H1 (cell line): ENCODE measurements around the gene OGDHL. TPM values are rescaled to one million over a fixed set of nuclear protein-coding genes. Genes with fewer than 3 reads are reported as not detected.

Experiments used
- CTCF ChIA-PET: fragments of 300-600 bp; sonication (Branson Sonifier 250); formaldehyde crosslinking; loops from one replicate; lab custom pipeline; 2021; ENCODE audit not compliant: partially characterized antibody; lab: Charles Lee
- POLR2A ChIA-PET: fragments of 300-600 bp; sonication (Branson Sonifier 250); formaldehyde crosslinking; loops from one replicate; lab custom pipeline; 2021; ENCODE audit warnings: inconsistent platforms; ENCODE audit not compliant: partially characterized antibody; lab: Charles Lee
- DNase-seq, 2 experiments: peaks; one replicate each; pipeline versions ENCODE4 v3.0.0 to v3.0.0-alpha.2; 2010 to 2022; ENCODE audit warnings: low spot score in 2 of 2, low read depth in 1 of 2, mixed read lengths in 1 of 2
- FAIRE-seq: peaks from 2 replicates; lab custom pipeline; 2011; peaks lifted over from hg19 to GRCh38; lab: Jason Lieb, UNC
- H2AFZ ChIP-seq: 2 replicates; pipeline ENCODE4 v1.8.1; 2012; ENCODE audit warnings: low read length, inconsistent platforms
- H2AK5ac ChIP-seq: 2 replicates; pipeline ENCODE4 v1.6.1; 2013; ENCODE audit warnings: low read depth, low read length
- H2BK120ac ChIP-seq: replicated peaks from 2 replicates; pipeline ENCODE3; 2013; ENCODE audit warnings: low read depth, low read length, inconsistent platforms
- H2BK12ac ChIP-seq: 2 replicates; pipeline ENCODE4 v1.6.1; 2013; ENCODE audit warnings: low read depth, low read length
- H2BK15ac ChIP-seq: 2 replicates; pipeline ENCODE4 v1.6.1; 2013; ENCODE audit warnings: low read length
- H2BK20ac ChIP-seq: 2 replicates; pipeline ENCODE4 v1.6.1; 2013; ENCODE audit warnings: low read length
- H2BK5ac ChIP-seq: 2 replicates; pipeline ENCODE4 v1.6.1; 2013; ENCODE audit warnings: low read depth, low read length
- H3K14ac ChIP-seq: 2 replicates; pipeline ENCODE4 v1.6.1; 2013; ENCODE audit warnings: inconsistent platforms; ENCODE audit not compliant: insufficient read length
- H3K18ac ChIP-seq: 2 replicates; pipeline ENCODE4 v1.6.1; 2013; ENCODE audit warnings: low read length; ENCODE audit errors: extremely low read depth
- H3K23ac ChIP-seq: 2 replicates; pipeline ENCODE4 v1.6.1; 2013; ENCODE audit warnings: inconsistent platforms; ENCODE audit not compliant: insufficient read length
- H3K23me2 ChIP-seq: 2 replicates; pipeline ENCODE4 v1.6.1; 2013; ENCODE audit warnings: low read depth, low read length
- H3K27ac ChIP-seq: 2 replicates; pipeline ENCODE4 v1.6.1; 2011; ENCODE audit warnings: low read depth, low read length, inconsistent platforms
- H3K27me3 ChIP-seq, 4 experiments: replicated peaks in 1 of 4; 1 replicate in 1 of 4; 2 replicates in 3 of 4; pipeline versions ENCODE4 v1.6.1 to v1.8.1; 2011 to 2013; ENCODE audit warnings: low read length in 3 of 4, mild to moderate bottlenecking in 3 of 4, inconsistent platforms in 2 of 4, mixed read lengths in 2 of 4, moderate library complexity in 1 of 4; ENCODE audit not compliant: control insufficient read depth in 3 of 4, insufficient read depth in 3 of 4; ENCODE audit errors: extremely low read depth in 1 of 4
- H3K36me3 ChIP-seq, 4 experiments: 2 replicates each; pipeline versions ENCODE4 v1.6.1 to v1.8.1; 2011 to 2013; ENCODE audit warnings: mild to moderate bottlenecking in 4 of 4, low read length in 3 of 4, moderate library complexity in 2 of 4, control low read depth in 1 of 4, inconsistent platforms in 1 of 4; ENCODE audit not compliant: insufficient read depth in 4 of 4, control insufficient read depth in 2 of 4
- H3K4ac ChIP-seq: replicated peaks from 2 replicates; pipeline ENCODE3; 2013; ENCODE audit warnings: low read length, low read depth, mixed read lengths, inconsistent platforms; ENCODE audit not compliant: insufficient read length
- H3K4me1 ChIP-seq, 4 experiments: replicated peaks in 1 of 4; 1 replicate in 1 of 4; 2 replicates in 3 of 4; pipeline versions ENCODE4 v1.6.1 to v1.8.1; 2011 to 2013; ENCODE audit warnings: low read length in 3 of 4, inconsistent platforms in 2 of 4, mixed read lengths in 1 of 4; ENCODE audit not compliant: insufficient read depth in 4 of 4, control insufficient read depth in 3 of 4
- H3K4me2 ChIP-seq, 2 experiments: 2 replicates each; pipeline versions ENCODE4 v1.6.1 to v1.8.1; 2011 to 2013; ENCODE audit warnings: low read depth in 2 of 2, low read length in 2 of 2, control low read depth in 1 of 2, inconsistent platforms in 1 of 2, mild to moderate bottlenecking in 1 of 2; ENCODE audit not compliant: insufficient read depth in 1 of 2
- H3K4me3 ChIP-seq, 4 experiments: fragments of 200-600, 300-600 bp in 1 of 4; sonication (generic), shearing (Covaris generic), sonication (Bioruptor Twin) in 1 of 4; 2 replicates each; pipeline versions ENCODE4 v1.5.1 to v1.8.1; 2011 to 2016; ENCODE audit warnings: low read length in 4 of 4, low read depth in 3 of 4, control low read depth in 2 of 4, inconsistent platforms in 2 of 4, mild to moderate bottlenecking in 2 of 4, mixed read lengths in 1 of 4, moderate library complexity in 1 of 4; ENCODE audit not compliant: insufficient read depth in 2 of 4; ENCODE audit errors: extremely low read depth in 1 of 4
- H3K56ac ChIP-seq: replicated peaks from 2 replicates; pipeline ENCODE3; 2013; ENCODE audit warnings: low read depth, mild to moderate bottlenecking, mixed read lengths, low read length, inconsistent platforms; ENCODE audit not compliant: insufficient read length
- H3K79me1 ChIP-seq: 2 replicates; pipeline ENCODE4 v1.6.1; 2013; ENCODE audit warnings: low read depth, low read length, control low read depth
- H3K79me2 ChIP-seq, 2 experiments: 2 replicates each; pipeline versions ENCODE4 v1.6.1 to v1.8.1; 2012 to 2013; ENCODE audit warnings: low read length in 2 of 2, mild to moderate bottlenecking in 2 of 2, inconsistent platforms in 1 of 2; ENCODE audit not compliant: insufficient read depth in 2 of 2, control insufficient read depth in 1 of 2
- H3K9ac ChIP-seq, 4 experiments: replicated peaks in 1 of 4; 1 replicate in 1 of 4; 2 replicates in 3 of 4; pipeline versions ENCODE4 v1.6.1 to v1.8.1; 2011 to 2013; ENCODE audit warnings: low read depth in 3 of 4, low read length in 3 of 4, control low read depth in 2 of 4, mild to moderate bottlenecking in 2 of 4, moderate library complexity in 2 of 4, inconsistent platforms in 1 of 4; ENCODE audit errors: extremely low read depth in 1 of 4
- H3K9me3 ChIP-seq, 2 experiments: 2 replicates each; pipeline versions ENCODE4 v1.6.1 to v1.8.1; 2012 to 2013; ENCODE audit warnings: mild to moderate bottlenecking in 2 of 2, moderate library complexity in 2 of 2, control low read depth in 1 of 2, inconsistent platforms in 1 of 2, low read depth in 1 of 2, low read length in 1 of 2, mixed read lengths in 1 of 2; ENCODE audit not compliant: insufficient read depth in 2 of 2
- H4K20me1 ChIP-seq, 2 experiments: replicated peaks in 1 of 2; 2 replicates each; pipeline versions ENCODE3 to v1.8.1; 2011 to 2013; ENCODE audit warnings: inconsistent platforms in 2 of 2, low read length in 2 of 2, mild to moderate bottlenecking in 1 of 2; ENCODE audit not compliant: insufficient read depth in 2 of 2, control insufficient read depth in 1 of 2
- H4K5ac ChIP-seq: 2 replicates; pipeline ENCODE4 v1.6.1; 2013; ENCODE audit warnings: low read length, low read depth, mixed read lengths, inconsistent platforms; ENCODE audit not compliant: insufficient read length
- H4K8ac ChIP-seq: 2 replicates; pipeline ENCODE4 v1.8.0; 2013; ENCODE audit warnings: mild to moderate bottlenecking, moderate library complexity, low read length, inconsistent platforms; ENCODE audit not compliant: insufficient read depth; ENCODE audit errors: extremely low read depth
- H4K91ac ChIP-seq: replicated peaks from 2 replicates; pipeline ENCODE3; 2013; ENCODE audit warnings: low read length, mixed read lengths, inconsistent platforms; ENCODE audit not compliant: insufficient read length
- CBX5 ChIP-seq: fragments of 300-800, 300-1000 bp; sonication (generic); IDR thresholded peaks from 2 replicates; pipeline ENCODE4 v1.7.1; 2016; ENCODE audit warnings: antibody characterized with exemption, low read length, low read depth
- EZH2 ChIP-seq: fragments of 200-600 bp; sonication (generic); IDR thresholded peaks from 2 replicates; pipeline ENCODE4 v1.7.1; 2012; ENCODE audit warnings: low read depth, mild to moderate bottlenecking, moderate library complexity, low read length, inconsistent platforms; ENCODE audit not compliant: severe bottlenecking
- JUN ChIP-seq: IDR thresholded peaks from 2 replicates; pipeline ENCODE4 v1.6.1; 2011; ENCODE audit warnings: low read depth, mild to moderate bottlenecking, improper control_type of control experiment, low read length
- RBBP5 ChIP-seq: IDR thresholded peaks from 2 replicates; pipeline ENCODE4 v1.7.1; 2012; ENCODE audit warnings: low read depth, mild to moderate bottlenecking, inconsistent platforms, low read length, moderate library complexity, borderline replicate concordance
- ZNF274 ChIP-seq: IDR thresholded peaks from 2 replicates; pipeline ENCODE4 v1.7.0; 2012; ENCODE audit warnings: low read length, borderline replicate concordance; ENCODE audit errors: extremely low read depth
- WGBS, 2 experiments: shearing (Covaris generic) in 1 of 2; methylation state at CpG; one replicate each; pipeline versions ENCODE4 v1.1.6 to v1.1.7; 2013 to 2015; ENCODE audit warnings: low lambda C conversion rate in 2 of 2, mixed read lengths in 2 of 2, inconsistent platforms in 1 of 2, low coverage in 1 of 2, missing lambda C conversion rate in 1 of 2; ENCODE audit not compliant: insufficient replicate concordance in 2 of 2, insufficient coverage in 1 of 2, insufficient read length in 1 of 2; ENCODE audit errors: extremely low coverage in 1 of 2, missing lambda C conversion rate in 1 of 2; 5-methylcytosine and 5-hydroxymethylcytosine counted together
- polyA plus RNA-seq, 7 experiments: library from polyadenylated mRNA; depleted of rRNA in 3 of 7; stranded (reverse) in 5 of 7; unstranded in 2 of 7; fragments of >200 nt in 5 of 7; fragments of 200-250 nt in 2 of 7; gene quantifications; 1 replicate in 5 of 7; 2 replicates in 1 of 7; 4 replicates in 1 of 7; pipeline versions ENCODE4 v1.2.1 to v1.2.3, GENCODE V29; 2011 to 2013; ENCODE audit warnings: missing spikeins in 2 of 7, mixed read lengths in 2 of 7
- total RNA-seq: library from RNA; stranded (reverse); fragmentation: NEBNext Ultra II Directional; extraction: Animal tissue kit (Norgen Biotek cat#: 25700); gene quantifications from 2 replicates; pipeline ENCODE4 v1.2.1, GENCODE V29; 2021

The OGDHL gene
- total and polyA plus RNA-seq, 2 of the 8 experiments (the other 6 are each of a cell fraction or from before 2014, with no cell fraction given), result 16.1 to 16.6 TPM

DNA sequence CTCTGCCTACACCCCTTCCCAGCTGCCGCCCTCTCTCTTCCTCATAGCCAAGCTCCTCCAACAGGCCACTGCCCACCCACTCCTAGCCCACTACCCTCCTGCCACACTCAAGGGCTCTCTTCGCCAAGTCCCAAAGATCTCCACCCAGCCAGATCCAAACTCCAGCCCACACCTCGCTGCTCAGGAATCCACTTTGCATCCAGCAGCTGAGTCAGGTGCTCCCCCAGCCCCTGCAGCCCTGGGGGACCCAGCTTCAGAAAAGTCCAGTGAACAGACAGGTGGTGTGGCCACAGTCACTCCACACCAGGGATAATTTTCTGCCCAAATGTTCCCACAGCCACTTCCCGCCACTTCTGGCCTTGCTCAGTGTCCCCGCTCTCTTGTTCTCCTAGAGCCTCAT lies 10.9 kb downstream of the OGDHL start:
- Histone ChIP-seq H3K9ac (no peak overlapping the region), H3K27ac (no peak overlapping the region), H3K4me2 (no peak overlapping the region), H2BK15ac (no peak overlapping the region), H4K8ac (peak overlapping the region; percentile 59; the same call in 1 of the 2 replicates), H3K27me3 (no peaks in the 10 kb centered on the region), H3K4me3 (no peak overlapping the region), H2BK120ac (no peak overlapping the region), H3K4me1 (no peaks in the 10 kb centered on the region), H3K4ac (no peak overlapping the region), H2AK5ac (no peak overlapping the region), H3K18ac (no peak overlapping the region), H3K9me3 (no peaks in the 10 kb centered on the region), H3K23me2 (no peaks in the 10 kb centered on the region), H4K20me1 (peaks cover 0 to 4% of the 10 kb centered on the region in 2 experiments), H2BK12ac (no peak overlapping the region), H4K91ac (no peak overlapping the region), H3K36me3 (peaks cover 0 to 5% (median 4%) of the 10 kb centered on the region in 4 experiments; a peak in 4 of 8 replicates), H3K23ac (no peak overlapping the region), H3K79me2 (no peaks in the 10 kb centered on the region), H2BK20ac (no peak overlapping the region), H4K5ac (no peak overlapping the region), H2AFZ (no peak overlapping the region), H3K14ac (no peak overlapping the region), H3K79me1 (no peaks in the 10 kb centered on the region; the same call in 1 of the 2 replicates), H3K56ac (no peak overlapping the region), H2BK5ac (no peak overlapping the region)
- no peak for DNase-seq
- WGBS, 2 experiments, result 85% methylated on average over 5 of the region's 5 CpGs; no CpG with 5 or more reads in 1 of the 2 experiments
- no peak for FAIRE-seq
- TF ChIP-seq ZNF274 (no peak), CBX5 (no peak), EZH2 (no peak), JUN (no peak), RBBP5 (no peak)
- POLR2A ChIA-PET, result interaction anchor here (1.3 to 1.8 kb wide), 2 partner anchors 10 to 11 kb away, joined by 3 to 6 read pairs; no protein-coding TSS in a partner anchor
- CTCF ChIA-PET, result interaction anchor here (1.8 kb wide), 1 partner anchor 17 kb away, joined by 6 read pairs; no protein-coding TSS in a partner anchor
